T-helper 22 cell (primary cell): ENCODE results near the gene CA4.

Experiments used
- DNase-seq: peaks from one replicate; pipeline ENCODE4 v3.0.0-alpha.2; 2020; ENCODE audit warnings: low read depth

Gene CA4

DNA sequence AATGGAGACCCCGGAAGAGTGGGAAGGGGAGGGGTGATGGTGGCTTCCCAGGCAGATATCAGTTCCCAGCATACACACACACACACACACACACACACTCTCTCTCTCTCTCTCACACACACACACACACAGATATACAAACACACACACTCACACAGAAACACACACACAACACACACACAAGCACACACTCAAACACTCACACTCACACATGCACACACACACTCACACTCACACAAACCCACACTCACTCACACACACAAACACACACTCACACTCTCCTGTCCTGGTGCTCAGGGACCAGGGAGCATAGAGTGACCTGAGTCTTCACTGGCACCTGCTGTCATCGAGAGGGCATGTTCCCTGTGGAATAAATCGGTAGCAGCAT, 5.6 kb downstream of the CA4 start:
- DNase-seq = no peak

DNA sequence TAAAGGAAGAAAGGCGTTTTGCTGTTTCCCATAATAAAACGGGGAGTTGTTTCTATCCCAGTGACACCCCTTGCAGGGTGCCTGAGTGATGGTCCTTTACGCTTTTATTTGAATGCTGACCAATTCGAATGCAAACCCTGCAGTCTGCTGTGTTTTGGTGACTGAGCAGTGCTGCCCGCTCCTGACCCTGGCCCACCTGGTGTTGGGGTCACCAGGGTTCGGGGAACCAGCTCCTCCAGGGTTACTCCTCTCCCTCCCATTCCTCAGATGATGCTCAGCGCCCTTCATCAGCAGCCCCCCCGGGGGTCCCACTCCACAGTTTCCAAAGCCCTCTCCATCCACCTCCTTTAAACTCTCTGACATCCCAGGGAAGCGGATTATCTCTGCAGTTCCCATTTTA, 6.0 kb downstream of the CA4 start:
- DNase-seq = no peak

DNA sequence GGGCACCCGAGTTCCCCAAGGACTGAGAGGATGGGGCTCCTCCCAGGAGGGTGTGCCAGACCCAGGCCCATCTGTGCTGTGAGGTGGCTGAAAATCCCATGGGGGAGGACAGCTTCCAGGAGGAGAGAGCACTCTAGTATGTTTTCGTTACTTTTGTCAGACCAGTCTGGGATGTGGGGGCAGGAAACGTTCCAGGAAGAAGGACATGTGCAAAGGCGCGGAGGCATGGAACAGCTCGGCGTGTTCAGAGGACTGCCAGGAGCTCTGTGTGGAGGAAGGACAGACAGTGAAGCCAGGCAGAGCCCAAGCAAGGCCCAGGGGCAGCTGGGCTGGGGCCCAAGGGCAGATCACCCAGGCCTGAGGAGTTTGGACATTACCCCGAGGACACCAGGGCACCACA, 7.0 kb downstream of the CA4 start:
- no peak for DNase-seq

DNA sequence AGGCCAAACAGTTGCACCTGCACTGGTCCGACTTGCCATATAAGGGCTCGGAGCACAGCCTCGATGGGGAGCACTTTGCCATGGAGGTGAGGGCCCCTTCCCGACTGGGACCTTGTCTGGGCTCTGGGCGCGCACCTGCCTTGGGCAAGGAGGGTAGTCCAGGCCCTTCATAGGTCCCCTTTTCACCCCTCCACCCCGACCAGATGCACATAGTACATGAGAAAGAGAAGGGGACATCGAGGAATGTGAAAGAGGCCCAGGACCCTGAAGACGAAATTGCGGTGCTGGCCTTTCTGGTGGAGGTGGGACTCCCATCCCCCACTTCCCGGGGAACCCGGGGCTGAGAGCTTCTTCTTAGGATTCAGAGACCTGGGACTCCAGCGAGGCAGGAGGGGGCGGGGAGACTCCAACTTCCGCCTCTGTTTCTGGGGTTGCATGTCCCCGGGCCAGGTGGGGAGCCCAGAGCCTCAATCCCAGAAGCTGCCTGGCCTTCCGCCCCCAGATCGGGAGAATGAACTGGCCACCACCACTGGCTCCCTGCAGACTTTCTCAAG, 7.8 kb downstream of the CA4 start:
- DNase-seq = no peak

DNA sequence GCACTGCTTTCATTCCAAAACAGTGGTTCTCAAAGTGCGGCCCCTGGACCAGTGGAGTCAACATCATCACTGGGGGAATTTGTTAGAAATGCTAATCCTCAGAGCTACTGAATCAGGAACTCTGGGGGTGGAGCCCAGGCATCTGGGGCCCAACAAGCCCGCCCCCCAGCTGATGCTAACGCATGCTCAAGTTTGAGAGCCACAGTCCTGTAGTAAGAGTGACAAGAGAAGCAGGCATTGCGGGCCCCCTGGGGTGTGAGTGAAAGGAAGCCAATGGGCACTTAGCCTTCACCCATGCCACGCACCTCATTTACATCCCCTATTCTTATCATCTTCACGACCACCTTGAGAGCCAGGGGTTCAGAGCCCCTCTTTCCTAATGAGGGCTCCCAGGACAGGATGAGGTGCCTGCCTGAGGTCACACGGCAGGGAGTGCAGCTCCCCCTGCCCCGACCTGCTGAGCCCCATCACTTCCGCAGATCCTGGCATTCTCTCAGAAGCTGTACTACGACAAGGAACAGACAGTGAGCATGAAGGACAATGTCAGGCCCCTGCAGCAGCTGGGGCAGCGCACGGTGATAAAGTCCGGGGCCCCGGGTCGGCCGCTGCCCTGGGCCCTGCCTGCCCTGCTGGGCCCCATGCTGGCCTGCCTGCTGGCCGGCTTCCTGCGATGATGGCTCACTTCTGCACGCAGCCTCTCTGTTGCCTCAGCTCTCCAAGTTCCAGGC, 9.1 kb downstream of the CA4 start:
- no peak for DNase-seq

- DNase-seq = no peak
Observed at GRCh38 chr17:60159479-60159866, 9.7 kb downstream of the CA4 start.

GRCh38 chr17:60160829-60161501, 11.2 kb downstream of the CA4 start:
- DNase-seq = no peak

DNA sequence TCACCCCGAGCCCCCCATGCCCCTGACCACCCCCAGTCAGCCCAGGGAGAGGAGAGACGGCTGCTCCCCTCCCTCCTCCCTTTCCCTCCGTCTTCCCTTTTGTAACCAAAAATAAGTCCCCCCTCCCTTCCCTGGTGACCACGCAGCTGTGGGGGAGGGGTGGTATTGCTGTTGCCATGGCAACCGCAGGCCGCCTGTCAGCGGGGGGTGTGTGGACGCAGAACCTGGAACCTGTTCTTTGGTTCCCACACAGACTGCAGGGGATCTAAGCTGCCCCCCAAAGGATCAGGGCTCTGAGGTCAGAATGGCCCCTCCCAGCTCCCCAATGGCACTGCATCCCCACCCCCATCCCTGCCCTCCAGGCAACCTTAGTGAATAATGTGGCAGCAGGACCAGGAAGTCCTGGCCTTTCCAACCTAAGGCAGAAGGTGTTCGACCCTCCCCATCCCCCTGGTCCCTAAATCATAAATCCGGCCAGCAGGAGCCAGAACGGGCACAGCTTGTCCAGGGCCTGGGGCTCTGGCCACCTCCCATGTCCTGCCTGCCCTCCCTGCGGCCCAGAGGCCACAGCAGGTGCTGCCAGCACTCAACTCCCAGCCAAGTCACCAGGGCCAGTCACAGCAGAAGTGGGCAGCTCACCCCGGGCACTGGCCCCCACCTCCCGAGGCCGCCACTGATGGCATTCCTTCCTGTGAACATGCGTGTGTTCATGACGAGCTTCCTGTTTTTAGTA, 12.0 kb downstream of the CA4 start:
- no peak for DNase-seq

GRCh38 chr17:60163108-60163784, 13.5 kb downstream of the CA4 start:
- no peak for DNase-seq

DNA sequence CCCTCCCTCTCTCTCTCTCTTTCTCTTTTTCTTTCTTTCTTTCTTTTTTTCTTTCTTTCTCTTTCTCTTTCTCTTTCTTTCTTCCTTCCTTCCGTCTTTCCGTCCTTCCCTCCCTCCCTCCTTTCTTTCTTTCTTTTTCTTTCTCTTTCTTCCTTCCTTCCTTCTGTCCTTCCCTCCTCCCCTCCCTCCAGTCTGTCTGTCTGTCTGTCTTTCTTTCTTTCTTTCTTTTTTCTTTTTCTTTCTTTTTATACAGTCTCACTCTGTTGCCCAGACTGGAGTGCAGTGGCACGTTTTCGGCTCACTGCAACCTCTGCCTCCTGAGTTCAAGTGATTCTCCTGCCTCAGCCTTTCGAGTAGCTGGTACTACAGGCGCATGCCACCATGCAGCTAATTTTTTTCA, 14.4 kb downstream of the CA4 start:
- no peak for DNase-seq

- no peak for DNase-seq
Observed at GRCh38 chr17:60164697-60165096, 14.9 kb downstream of the CA4 start.

GRCh38 chr17:60165223-60165622, 15.4 kb downstream of the CA4 start:
- no peak for DNase-seq

DNA sequence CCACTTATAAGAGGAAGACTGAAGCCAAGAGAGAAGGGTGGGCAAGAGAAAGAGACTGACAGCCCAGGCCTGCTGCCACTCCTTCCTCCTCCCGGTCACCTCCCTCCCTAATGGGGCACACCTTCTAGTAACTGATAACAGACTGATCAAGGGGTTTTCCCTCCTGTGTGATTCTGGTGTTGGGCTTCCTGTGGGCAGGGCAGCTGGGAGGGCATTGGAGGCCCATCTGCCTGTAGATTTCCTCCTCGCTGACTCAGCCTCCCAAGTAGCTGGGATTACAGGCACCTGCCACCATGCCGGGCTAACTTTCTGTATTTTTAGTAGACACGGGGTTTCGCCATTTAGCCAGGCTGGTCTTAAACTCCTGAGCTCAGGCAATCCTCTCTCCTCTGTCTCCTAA, 16.2 kb downstream of the CA4 start:
- no peak for DNase-seq

DNA sequence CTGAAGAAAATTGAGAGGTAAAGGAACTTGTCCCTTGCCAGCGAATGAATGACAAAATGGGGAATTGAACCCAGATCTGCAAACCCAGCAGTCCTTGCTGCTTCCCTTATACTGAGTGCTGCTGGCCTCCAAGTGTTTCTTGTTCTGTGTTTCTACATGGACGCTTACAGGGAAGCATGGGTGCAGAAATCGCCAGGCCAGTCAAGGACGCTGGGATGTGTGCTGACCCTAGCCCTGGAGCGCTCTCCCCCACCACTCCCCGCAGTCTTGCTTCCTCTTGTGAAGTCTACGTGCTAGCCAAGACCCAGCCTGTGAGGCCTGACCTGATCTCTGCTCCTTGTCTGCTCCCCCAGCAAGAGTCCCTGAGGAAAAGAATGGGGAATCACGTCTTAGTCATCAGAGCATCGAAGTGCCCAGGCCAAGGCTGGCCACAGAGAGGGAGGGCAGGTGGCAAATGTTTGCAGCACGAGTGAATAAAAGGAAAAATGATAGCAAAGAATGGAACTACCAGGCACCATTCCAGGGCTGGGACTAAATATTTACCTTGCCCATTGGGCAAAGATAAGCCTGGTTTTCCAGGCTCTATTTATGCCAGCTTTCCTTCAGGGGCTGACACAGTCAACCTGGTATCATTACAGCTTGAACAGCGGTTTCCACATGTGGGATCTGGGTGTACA, 17.4 kb downstream of the CA4 start:
- no peak for DNase-seq

DNA sequence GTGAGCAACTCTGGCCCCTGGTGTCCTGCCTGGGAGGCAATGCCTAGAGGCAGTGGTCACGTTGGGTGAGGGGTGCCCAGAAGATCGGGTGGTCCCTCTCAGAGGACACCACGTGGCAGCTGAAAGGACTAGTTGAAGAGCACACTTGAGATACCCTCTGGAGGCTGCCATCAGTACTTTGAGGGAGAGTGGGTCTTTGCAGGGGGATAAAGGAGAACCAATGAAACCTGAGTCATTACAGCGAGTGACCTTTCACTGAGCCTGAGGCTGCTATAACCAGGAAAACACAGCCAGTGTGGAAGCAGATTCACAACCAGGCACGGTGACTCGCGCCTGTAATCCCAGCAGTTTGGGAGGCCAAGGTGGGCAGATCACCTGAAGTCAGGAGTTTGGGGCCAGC, 18.9 kb downstream of the CA4 start:
- DNase-seq = no peak

GRCh38 chr17:60169921-60170817, 20.4 kb downstream of the CA4 start:
- no peak for DNase-seq

- no peak for DNase-seq
Observed at GRCh38 chr17:60170835-60171752, 21.3 kb downstream of the CA4 start.

DNA sequence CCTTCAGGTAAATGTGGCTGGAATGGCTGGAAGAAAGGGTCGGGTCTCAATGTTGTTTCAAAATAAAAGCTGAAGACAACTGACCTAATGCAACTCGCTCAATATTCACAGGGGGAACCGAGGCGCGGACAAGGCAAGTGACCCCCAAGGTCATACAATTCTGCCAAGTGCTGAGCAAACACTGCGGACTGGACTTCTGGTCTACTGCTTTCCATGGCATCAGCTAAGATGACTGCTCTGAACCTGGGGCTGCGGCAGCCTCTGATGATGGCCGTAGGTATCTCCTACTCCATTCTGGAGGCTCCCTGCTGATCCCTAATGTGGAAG, 21.9 kb downstream of the CA4 start:
- no peak for DNase-seq

DNA sequence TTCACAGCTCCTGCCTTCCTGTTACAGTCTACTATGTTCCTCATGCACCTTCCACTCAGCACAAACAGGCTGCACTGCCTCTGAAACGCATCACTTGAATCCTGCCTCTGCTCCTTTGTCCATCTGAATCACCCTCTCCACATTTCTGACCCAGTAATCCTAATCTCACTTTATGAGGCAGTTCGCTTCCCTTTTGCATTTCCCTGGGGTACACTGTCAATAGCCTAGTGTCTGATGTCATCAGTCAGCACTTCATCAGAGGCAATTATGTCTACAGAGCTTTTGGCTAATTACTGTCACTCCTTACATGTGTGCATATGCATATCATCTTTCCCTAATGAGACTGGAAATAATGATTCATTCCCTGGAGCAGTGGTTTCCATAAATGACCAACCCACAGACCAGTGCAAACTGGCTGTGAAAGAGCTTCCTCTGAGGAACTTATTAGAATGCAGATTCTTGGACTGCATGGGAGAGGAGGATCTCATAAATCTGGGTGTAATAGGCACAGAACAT, 23.6 kb downstream of the CA4 start:
- no peak for DNase-seq

DNA sequence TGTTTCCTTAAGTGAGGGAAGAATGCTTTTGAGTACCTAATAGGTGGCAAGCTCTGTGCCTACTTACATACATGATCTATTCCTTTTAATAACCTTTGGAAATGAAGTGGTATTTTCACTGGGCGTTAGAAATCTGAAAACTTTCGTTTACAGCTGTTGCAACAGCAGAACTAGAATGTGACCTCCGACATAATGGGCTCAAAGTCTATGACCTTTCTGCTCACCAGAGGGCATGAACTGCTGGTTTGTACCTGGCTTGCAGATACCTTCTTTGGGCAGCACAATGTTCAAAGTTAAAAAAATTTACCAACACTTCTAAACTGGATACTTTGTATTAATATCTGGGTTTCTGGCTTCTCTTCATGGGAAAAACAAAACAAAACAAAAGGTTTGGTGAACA, 24.3 kb downstream of the CA4 start:
- DNase-seq = no peak
